ENCODE results near the gene ZNF438.

Gene ZNF438

GRCh38 chr10:30978843-30979242 lies 52.8 kb downstream of the ZNF438 start (continued):
- no peak for TF ChIP-seq OSR1 (CRISPR knock-in tag; IDR thresholded peaks at IDR 0.05)

GRCh38 chr10:30977385-30977784 lies 54.3 kb downstream of the ZNF438 start:
- TF ChIP-seq ZNF565 (CRISPR knock-in tag; conservative IDR thresholded peaks at IDR 0.05; ENCODE audit: low read depth) (no peak), TCF4 (CRISPR knock-in tag; IDR thresholded peaks at IDR 0.05; ENCODE audit: borderline replicate concordance) (no peak), PATZ1 (CRISPR knock-in tag; IDR thresholded peaks at IDR 0.05; ENCODE audit: borderline replicate concordance) (no peak), TSHZ2 (CRISPR knock-in tag; IDR thresholded peaks at IDR 0.05) (no peak), GLIS3 (CRISPR knock-in tag; IDR thresholded peaks at IDR 0.05) (no peak), CSRNP3 (CRISPR knock-in tag; IDR thresholded peaks at IDR 0.05) (no peak)
- no peak for ATAC-seq

GRCh38 chr10:30974773-30975415 lies 56.8 kb downstream of the ZNF438 start:
- no peak for ATAC-seq
- TF ChIP-seq SNAI2 (CRISPR knock-in tag; IDR thresholded peaks at IDR 0.05) (no peak), ZFP3 (CRISPR knock-in tag; IDR thresholded peaks at IDR 0.05) (no peak), ISL1 (CRISPR knock-in tag; IDR thresholded peaks at IDR 0.05) (no peak), ZNF70 (CRISPR knock-in tag; IDR thresholded peaks at IDR 0.05) (no peak), ZC3H10 (CRISPR knock-in tag; IDR thresholded peaks at IDR 0.05) (no peak), TCF4 (CRISPR knock-in tag; IDR thresholded peaks at IDR 0.05; ENCODE audit: borderline replicate concordance) (no peak)

GRCh38 chr10:30974355-30974754 lies 57.3 kb downstream of the ZNF438 start:
- TF ChIP-seq ZFP3 (CRISPR knock-in tag; IDR thresholded peaks at IDR 0.05): no peak
- TF ChIP-seq CSDC2 (CRISPR knock-in tag; IDR thresholded peaks at IDR 0.05): no peak
- TF ChIP-seq PPARA (CRISPR knock-in tag; IDR thresholded peaks at IDR 0.05; ENCODE audit: borderline replicate concordance): no peak
- no peak for ATAC-seq

GRCh38 chr10:30973737-30974136 lies 57.9 kb downstream of the ZNF438 start:
- ATAC-seq: no peak
- TF ChIP-seq ZNF8 (CRISPR knock-in tag; IDR thresholded peaks at IDR 0.05): no peak
- no peak for TF ChIP-seq RARB (CRISPR knock-in tag; IDR thresholded peaks at IDR 0.05)
- TF ChIP-seq TOX (CRISPR knock-in tag; IDR thresholded peaks at IDR 0.05; ENCODE audit: borderline replicate concordance): no peak
- no peak for TF ChIP-seq ESRRG (CRISPR knock-in tag; IDR thresholded peaks at IDR 0.05)
- no peak for TF ChIP-seq PPARA (CRISPR knock-in tag; IDR thresholded peaks at IDR 0.05; ENCODE audit: borderline replicate concordance)
- TF ChIP-seq CREB5 (CRISPR knock-in tag; IDR thresholded peaks at IDR 0.05; ENCODE audit: low read depth): no peak
- no peak for TF ChIP-seq BACH2 (CRISPR knock-in tag; IDR thresholded peaks at IDR 0.05; ENCODE audit: borderline replicate concordance)
- TF ChIP-seq ZFP30 (CRISPR knock-in tag; IDR thresholded peaks at IDR 0.05): no peak
- TF ChIP-seq POU6F1 (CRISPR knock-in tag; IDR thresholded peaks at IDR 0.05; ENCODE audit: borderline replicate concordance, low read depth): no peak
- TF ChIP-seq SNAI2 (CRISPR knock-in tag; IDR thresholded peaks at IDR 0.05): no peak
- TF ChIP-seq TSHZ2 (CRISPR knock-in tag; IDR thresholded peaks at IDR 0.05): no peak
- no peak for TF ChIP-seq OSR1 (CRISPR knock-in tag; IDR thresholded peaks at IDR 0.05)
- TF ChIP-seq ZNF70 (CRISPR knock-in tag; IDR thresholded peaks at IDR 0.05): no peak

All from SK-N-SH treated with all-trans-retinoic acid at 6 μM for 48 hours (cell line).